T-cell (primary cell): Measurements from ENCODE around the gene SLC25A14. TPM values are rescaled to one million over a fixed set of nuclear protein-coding genes. Genes with fewer than 3 reads are reported as not detected.
"Not testable (repeated sequence)": the region's sequence is repeated elsewhere in the genome, so short reads cannot be mapped to it uniquely, and the experiment has no call there.

Experiments used
- ATAC-seq, 4 experiments: fragments of 200-7000 bp in 3 of 4; fragments of 150-1000 bp in 1 of 4; cut with Tn5 transposase; replicated peaks in 1 of 4; 1 replicate in 3 of 4; 2 replicates in 1 of 4; pipeline ENCODE4 v1.10.0; 2021; ENCODE audit warnings: moderate library complexity in 3 of 4, mild to moderate bottlenecking in 2 of 4, moderate number of reproducible peaks in 1 of 4
- CTCF ChIA-PET, 2 donors: fragments of 300-600 bp; sonication (Branson Sonifier 250); formaldehyde crosslinking; loops; one replicate each; lab custom pipeline; 2022; ENCODE audit warnings: antibody characterized with exemption in 2 of 2; lab: Charles Lee
- POLR2A ChIA-PET, 2 donors: fragments of 300-600 bp; sonication (Branson Sonifier 250); formaldehyde crosslinking; loops; one replicate each; lab custom pipeline; 2022; ENCODE audit warnings: antibody characterized with exemption in 2 of 2; lab: Charles Lee
- DNase-seq, 35 experiments: peaks; one replicate each; pipeline versions ENCODE4 v3.0.0 to v3.0.0-alpha.2; 2013 to 2023
- H3K27ac ChIP-seq: one replicate; pipeline ENCODE4 v1.5.1; 2013; ENCODE audit warnings: low read length
- H3K27me3 ChIP-seq, 2 experiments: replicated peaks in 1 of 2; 1 replicate in 1 of 2; 2 replicates in 1 of 2; pipeline versions ENCODE4 v1.6.1 to v1.7.0; 2013; ENCODE audit warnings: low read length in 1 of 2, mixed read lengths in 1 of 2; ENCODE audit not compliant: control insufficient read depth in 2 of 2, insufficient read depth in 2 of 2; ENCODE audit errors: extremely low read depth in 1 of 2
- H3K36me3 ChIP-seq, 2 donors: 1 replicate in 1 of 2; 2 replicates in 1 of 2; pipeline versions ENCODE4 v1.6.1 to v1.7.0; 2013; ENCODE audit warnings: low read length in 1 of 2; ENCODE audit not compliant: control insufficient read depth in 2 of 2, insufficient read depth in 1 of 2; ENCODE audit errors: extremely low read depth in 1 of 2
- H3K4me1 ChIP-seq, 2 experiments: 1 replicate in 1 of 2; 2 replicates in 1 of 2; pipeline versions ENCODE4 v1.6.1 to v1.7.0; 2013; ENCODE audit warnings: low read length in 2 of 2, mixed read lengths in 1 of 2; ENCODE audit not compliant: insufficient read depth in 2 of 2, control insufficient read depth in 1 of 2; ENCODE audit errors: extremely low read depth in 1 of 2
- H3K4me3 ChIP-seq, 2 donors: 1 replicate in 1 of 2; 2 replicates in 1 of 2; pipeline versions ENCODE4 v1.5.1 to v1.7.0; 2013; ENCODE audit warnings: mild to moderate bottlenecking in 2 of 2, low read length in 1 of 2, moderate library complexity in 1 of 2; ENCODE audit not compliant: control insufficient read depth in 1 of 2; ENCODE audit errors: extremely low read depth in 1 of 2
- H3K9me3 ChIP-seq: 2 replicates; pipeline ENCODE4 v1.7.0; 2013
- H3K27ac Mint-ChIP-seq, 2 donors: one replicate each; pipeline ENCODE4 v1.8.0; 2020 to 2021; ENCODE audit warnings: mild to moderate bottlenecking in 2 of 2, mixed read lengths in 2 of 2
- H3K27me3 Mint-ChIP-seq, 2 donors: one replicate each; pipeline ENCODE4 v1.8.0; 2021 to 2022; ENCODE audit warnings: mixed read lengths in 2 of 2
- H3K36me3 Mint-ChIP-seq: one replicate; pipeline ENCODE4 v1.8.0; 2021; ENCODE audit warnings: mixed read lengths
- H3K4me1 Mint-ChIP-seq, 3 donors: one replicate each; pipeline ENCODE4 v1.8.0; 2020 to 2022; ENCODE audit warnings: mixed read lengths in 3 of 3, mild to moderate bottlenecking in 1 of 3
- H3K4me3 Mint-ChIP-seq, 3 donors: one replicate each; pipeline ENCODE4 v1.8.0; 2020 to 2022; ENCODE audit warnings: mild to moderate bottlenecking in 3 of 3, mixed read lengths in 3 of 3, moderate library complexity in 3 of 3
- H3K9me3 Mint-ChIP-seq, 3 donors: one replicate each; pipeline ENCODE4 v1.8.0; 2020 to 2022; ENCODE audit warnings: mixed read lengths in 3 of 3
- WGBS: methylation state at CpG from one replicate; pipeline ENCODE4 v1.1.5; 2013; ENCODE audit warnings: missing lambda C conversion rate; ENCODE audit not compliant: insufficient coverage; 5-methylcytosine and 5-hydroxymethylcytosine counted together
- total RNA-seq, 35 experiments: library from RNA in 6 of 35; stranded (reverse) in 6 of 35; fragments of 120-200 nt in 1 of 35; gene quantifications; one replicate each; pipeline versions ENCODE4 v1.2.1 to v1.2.4 and lab custom pipeline; 2013 to 2026

SLC25A14 gene
- total RNA-seq, 5 donors from 2014 or later (not counting 1 experiment from before 2014, with no cell fraction given), result 12.4 to 16.1 (median 12.9) TPM

DNA sequence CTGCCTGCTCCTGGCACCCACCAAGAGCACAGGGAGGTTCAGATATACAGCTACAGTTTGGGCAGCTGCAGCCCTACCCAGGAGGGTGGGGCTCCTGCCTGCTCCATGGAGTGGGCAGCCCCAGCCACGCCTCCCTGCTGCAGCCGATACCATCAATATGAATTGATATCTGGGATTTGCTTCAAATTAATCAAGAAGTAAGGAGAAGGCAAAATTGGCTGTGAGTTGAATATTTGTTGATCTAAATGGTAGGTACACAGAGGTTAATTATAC is 39.8 kb upstream of the SLC25A14 start:
- H3K4me1 Mint-ChIP-seq, result no peaks in the 10 kb centered on the region
- no CpG with 5 or more reads among the region's 2 CpGs for WGBS
- Histone ChIP-seq H3K4me1 (no peaks in the 10 kb centered on the region), H3K4me3 (no peak overlapping the region), H3K27ac (no peak overlapping the region), H3K9me3 (no peaks in the 10 kb centered on the region), H3K27me3 (peaks cover 0 to 2% of the 10 kb centered on the region in 2 experiments), H3K36me3 (no peaks in the 10 kb centered on the region)
- H3K9me3 Mint-ChIP-seq, result peaks cover 0 to 3% (median 0%) of the 10 kb centered on the region in 3 donors
- no peaks in the 10 kb centered on the region for H3K36me3 Mint-ChIP-seq
- POLR2A ChIA-PET, result no interaction called here
- no peak overlapping the region for H3K27ac Mint-ChIP-seq
- no peak overlapping the region for H3K4me3 Mint-ChIP-seq
- CTCF ChIA-PET, result no interaction called here
- ATAC-seq, result no peak
- DNase-seq, result no peak
- H3K27me3 Mint-ChIP-seq, result peaks cover 2 to 13% of the 10 kb centered on the region in 2 donors

DNA sequence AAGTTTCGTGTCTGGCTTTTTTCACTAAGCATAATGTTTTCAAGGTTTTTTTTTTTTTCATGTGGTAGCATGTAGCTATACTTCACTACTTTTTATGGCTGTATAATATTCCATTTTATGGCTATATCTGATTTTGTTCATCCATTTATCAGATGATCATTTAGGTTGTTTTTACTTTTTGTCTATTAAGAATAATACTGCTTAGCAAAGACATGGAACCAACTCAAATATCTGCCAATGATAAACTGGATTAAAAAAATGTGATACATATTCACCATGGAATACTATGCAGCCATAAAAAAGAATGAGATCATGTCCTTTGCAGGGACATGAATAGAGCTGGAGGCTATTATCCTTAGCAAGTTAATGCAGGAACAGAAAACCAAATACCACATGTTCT is 38.3 kb upstream of the SLC25A14 start:
- no peaks in the 10 kb centered on the region for H3K36me3 ChIP-seq
- no peaks in the 10 kb centered on the region for H3K36me3 Mint-ChIP-seq
- H3K27me3 Mint-ChIP-seq, result peaks cover 2 to 13% of the 10 kb centered on the region in 2 donors
- no peak overlapping the region for H3K27ac ChIP-seq
- no CpG with 5 or more reads among the region's 1 CpG for WGBS
- peaks cover 0 to 3% (median 0%) of the 10 kb centered on the region in 3 donors for H3K9me3 Mint-ChIP-seq
- DNase-seq, result no peak
- no peaks in the 10 kb centered on the region for H3K9me3 ChIP-seq
- H3K4me1 Mint-ChIP-seq, result no peaks in the 10 kb centered on the region
- ATAC-seq, result no peak
- no peak overlapping the region for H3K27ac Mint-ChIP-seq
- H3K4me3 Mint-ChIP-seq, result no peak overlapping the region
- peaks cover 0 to 2% of the 10 kb centered on the region in 2 experiments for H3K27me3 ChIP-seq
- H3K4me1 ChIP-seq, result no peaks in the 10 kb centered on the region
- CTCF ChIA-PET, result no interaction called here
- POLR2A ChIA-PET, result no interaction called here
- no peak overlapping the region for H3K4me3 ChIP-seq

DNA sequence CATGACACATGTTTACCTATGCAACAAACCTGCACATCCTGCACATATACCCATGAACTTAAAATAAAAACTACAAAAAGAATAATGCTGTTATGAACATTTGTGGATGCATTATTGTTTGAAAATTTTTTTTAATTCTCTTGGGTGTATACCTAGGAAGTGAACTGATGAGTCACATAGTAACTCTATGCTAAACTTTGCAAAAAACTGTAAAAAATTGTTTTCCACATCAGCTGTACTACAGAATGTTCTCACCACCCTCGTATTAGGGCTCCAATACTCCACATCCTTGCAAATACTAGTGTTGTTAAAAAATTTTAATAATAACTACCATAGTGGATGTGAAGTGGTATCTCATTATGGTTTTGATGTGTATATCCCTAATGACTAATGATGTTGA is 37.7 kb upstream of the SLC25A14 start:
- Histone ChIP-seq H3K9me3 (no peaks in the 10 kb centered on the region), H3K4me3 (no peak overlapping the region), H3K27ac (no peak overlapping the region), H3K4me1 (no peaks in the 10 kb centered on the region), H3K36me3 (no peaks in the 10 kb centered on the region), H3K27me3 (peaks cover 0 to 2% of the 10 kb centered on the region in 2 experiments)
- WGBS, result no CpG with 5 or more reads among the region's 1 CpG
- Mint-ChIP-seq H3K9me3 (peaks cover 0 to 3% (median 0%) of the 10 kb centered on the region in 3 donors), H3K27ac (no peak overlapping the region), H3K4me1 (no peaks in the 10 kb centered on the region), H3K27me3 (peaks cover 2 to 8% of the 10 kb centered on the region in 2 donors), H3K4me3 (no peak overlapping the region), H3K36me3 (no peaks in the 10 kb centered on the region)
- CTCF ChIA-PET, result no interaction called here
- DNase-seq (no peak), ATAC-seq (no peak)
- POLR2A ChIA-PET, result no interaction called here

DNA sequence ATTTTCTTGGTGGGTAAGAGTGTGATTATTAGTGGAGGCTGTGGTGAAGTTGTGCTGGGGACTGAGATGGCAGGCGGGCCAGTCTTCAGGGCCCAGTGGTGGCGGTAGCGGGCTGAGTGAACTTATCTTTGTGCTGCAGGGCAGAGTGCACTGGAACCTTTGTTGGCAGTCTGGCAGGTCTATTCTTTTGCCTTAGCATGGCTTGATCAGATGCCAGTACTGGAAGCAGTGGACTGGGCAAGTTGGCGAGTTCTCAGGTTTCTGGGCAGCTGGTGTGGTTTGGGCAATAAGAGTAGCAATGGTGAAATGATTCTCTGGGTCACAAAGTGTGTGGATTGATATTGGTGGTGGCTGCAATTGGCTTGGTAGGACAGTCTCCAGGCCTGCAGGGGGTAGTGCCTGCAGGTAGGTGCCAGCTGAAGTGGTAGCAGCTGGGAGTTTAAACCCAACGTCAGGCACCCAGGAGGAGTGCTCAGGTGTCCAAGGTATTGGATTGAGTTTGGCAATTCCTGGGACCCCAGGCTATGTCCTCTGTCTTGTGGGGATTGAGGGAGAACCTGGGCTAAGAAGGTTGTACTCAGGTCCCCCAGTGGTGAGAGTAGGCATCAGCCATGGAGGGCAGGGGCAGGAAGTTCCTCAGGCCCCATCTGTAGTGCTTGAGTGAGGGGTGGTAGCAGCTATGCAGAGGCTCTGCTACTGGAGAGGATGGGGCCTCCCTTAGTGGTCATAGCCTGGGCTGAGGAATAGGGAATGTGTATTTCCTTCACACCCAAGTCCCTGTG is 34.9 kb upstream of the SLC25A14 start:
- no peaks in the 10 kb centered on the region for H3K4me1 Mint-ChIP-seq
- 100% methylated on average over 2 of the region's 5 CpGs for WGBS

DNA sequence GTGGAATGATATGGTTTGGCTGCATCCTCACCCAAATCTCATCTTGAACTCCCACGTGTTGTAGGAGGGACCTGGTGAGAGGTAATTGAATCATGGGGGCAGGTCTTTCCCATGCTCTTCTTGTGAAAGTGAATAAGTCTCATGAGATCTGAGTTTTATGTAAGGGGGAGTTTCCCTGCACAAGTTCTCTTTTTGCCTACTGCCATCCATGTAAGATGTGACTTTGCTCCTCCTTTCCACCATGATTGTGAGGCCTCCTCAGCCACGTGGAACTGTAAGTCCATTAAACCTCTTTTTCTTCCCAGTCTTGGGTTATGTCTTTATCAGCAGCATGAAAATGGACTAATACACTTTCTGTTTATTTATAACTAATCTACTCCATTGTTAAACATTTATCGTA is 19.8 kb upstream of the SLC25A14 start:
- H3K9me3 ChIP-seq, H3K9me3 Mint-ChIP-seq, H3K27ac ChIP-seq, H3K36me3 ChIP-seq, H3K4me3 Mint-ChIP-seq, POLR2A ChIA-PET, H3K27me3 ChIP-seq, ATAC-seq, H3K36me3 Mint-ChIP-seq, H3K4me1 ChIP-seq, H3K27ac Mint-ChIP-seq, H3K4me1 Mint-ChIP-seq, H3K4me3 ChIP-seq, CTCF ChIA-PET, DNase-seq: not testable (repeated sequence)
- H3K27me3 Mint-ChIP-seq, result peaks cover 28 to 34% of the 10 kb centered on the region in 2 donors
- WGBS, result no CpG with 5 or more reads among the region's 3 CpGs

More for the DNA sequence above, 34.9 kb upstream of the SLC25A14 start:
- peaks cover 2 to 3% of the 10 kb centered on the region in 2 donors for H3K27me3 Mint-ChIP-seq
- ATAC-seq (no peak), DNase-seq (no peak)
- Histone ChIP-seq H3K27me3 (no peaks in the 10 kb centered on the region), H3K9me3 (no peaks in the 10 kb centered on the region), H3K4me3 (no peak overlapping the region), H3K36me3 (no peaks in the 10 kb centered on the region), H3K27ac (no peak overlapping the region), H3K4me1 (no peaks in the 10 kb centered on the region)
- no peak overlapping the region for H3K4me3 Mint-ChIP-seq
- CTCF ChIA-PET, result no interaction called here
- POLR2A ChIA-PET, result no interaction called here
- H3K27ac Mint-ChIP-seq, result no peak overlapping the region
- H3K36me3 Mint-ChIP-seq, result no peaks in the 10 kb centered on the region
- H3K9me3 Mint-ChIP-seq, result peaks cover 0 to 3% (median 0%) of the 10 kb centered on the region in 3 donors

DNA sequence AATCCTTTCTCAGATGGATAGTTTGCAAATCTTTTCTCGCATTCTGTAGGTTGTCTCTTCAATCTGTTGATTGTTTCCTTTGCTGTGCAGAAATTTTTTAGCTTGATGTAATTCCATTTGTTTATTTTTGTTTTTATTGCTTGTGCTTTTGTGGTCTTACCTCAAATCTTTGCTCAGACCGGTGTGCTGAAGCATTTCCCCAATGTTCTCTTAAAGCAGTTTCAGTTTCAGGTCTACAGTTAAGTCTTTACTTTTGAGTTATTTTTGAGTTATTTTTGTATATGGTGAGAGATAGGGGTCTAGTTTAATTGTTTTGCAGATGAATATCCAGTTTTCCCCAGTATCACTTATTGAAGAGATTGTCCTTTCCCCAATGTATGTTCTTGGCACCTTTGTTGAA is 18.2 kb upstream of the SLC25A14 start:
- ATAC-seq (no peak), DNase-seq (no peak)
- Mint-ChIP-seq H3K36me3 (no peaks in the 10 kb centered on the region), H3K9me3 (peaks cover 0 to 8% (median 4%) of the 10 kb centered on the region in 3 donors), H3K27ac (no peak overlapping the region), H3K4me3 (no peak overlapping the region), H3K27me3 (peaks cover 16 to 20% of the 10 kb centered on the region in 2 donors), H3K4me1 (peaks cover 0 to 2% (median 0%) of the 10 kb centered on the region in 3 donors)
- Histone ChIP-seq H3K4me1 (no peaks in the 10 kb centered on the region), H3K27me3 (peaks cover 0 to 4% of the 10 kb centered on the region in 2 experiments), H3K36me3 (no peaks in the 10 kb centered on the region), H3K27ac (no peak overlapping the region), H3K4me3 (no peak overlapping the region), H3K9me3 (no peaks in the 10 kb centered on the region)
- no CpG with 5 or more reads among the region's 2 CpGs for WGBS
- CTCF ChIA-PET, result no interaction called here
- POLR2A ChIA-PET, result no interaction called here
